Parathyroid adenoma (tissue), 2 donors: Measurements from ENCODE around the gene CDH13.

ENCODE experiments used
- H2AFZ ChIP-seq: fragments of 300-600 bp; sonication (generic); one replicate; pipeline ENCODE4 v1.7.0; 2017; ENCODE audit warnings: antibody characterized with exemption, mild to moderate bottlenecking
- H3K27ac ChIP-seq: fragments of 300-600 bp; sonication (generic); one replicate; pipeline ENCODE4 v1.7.0; 2017
- H3K27me3 ChIP-seq: fragments of 300-600 bp; sonication (generic); one replicate; pipeline ENCODE4 v1.7.0; 2017; ENCODE audit warnings: low read length; ENCODE audit not compliant: control insufficient read depth, insufficient read depth
- H3K36me3 ChIP-seq: fragments of 300-600 bp; sonication (generic); one replicate; pipeline ENCODE4 v1.7.0; 2017; ENCODE audit warnings: low read length; ENCODE audit not compliant: control insufficient read depth, insufficient read depth
- H3K4me1 ChIP-seq: fragments of 300-600 bp; sonication (generic); one replicate; pipeline ENCODE4 v1.7.0; 2017; ENCODE audit warnings: control low read depth
- H3K4me2 ChIP-seq: fragments of 300-600 bp; sonication (generic); one replicate; pipeline ENCODE4 v1.7.0; 2017; ENCODE audit warnings: low read length
- H3K4me3 ChIP-seq: fragments of 300-600 bp; sonication (generic); one replicate; pipeline ENCODE4 v1.7.0; 2017; ENCODE audit warnings: low read depth, low read length
- H3K79me2 ChIP-seq: fragments of 300-600 bp; sonication (generic); one replicate; pipeline ENCODE4 v1.7.0; 2017; ENCODE audit warnings: control low read depth
- H3K9ac ChIP-seq: fragments of 300-600 bp; sonication (generic); one replicate; pipeline ENCODE4 v1.7.0; 2017; ENCODE audit warnings: mild to moderate bottlenecking
- H3K9me3 ChIP-seq: fragments of 300-600 bp; sonication (generic); one replicate; pipeline ENCODE4 v1.7.0; 2017; ENCODE audit warnings: low read length; ENCODE audit not compliant: control insufficient read depth
- TF ChIP-seq, protein P1 (sequence below): fragments of 300-600 bp; sonication (generic); IDR thresholded peaks from one replicate; pipeline ENCODE4 v1.7.0; 2017; ENCODE audit warnings: antibody characterized with exemption, mild to moderate bottlenecking
- donor health status: primary hyperparathyroidism.

Gene CDH13

DNA sequence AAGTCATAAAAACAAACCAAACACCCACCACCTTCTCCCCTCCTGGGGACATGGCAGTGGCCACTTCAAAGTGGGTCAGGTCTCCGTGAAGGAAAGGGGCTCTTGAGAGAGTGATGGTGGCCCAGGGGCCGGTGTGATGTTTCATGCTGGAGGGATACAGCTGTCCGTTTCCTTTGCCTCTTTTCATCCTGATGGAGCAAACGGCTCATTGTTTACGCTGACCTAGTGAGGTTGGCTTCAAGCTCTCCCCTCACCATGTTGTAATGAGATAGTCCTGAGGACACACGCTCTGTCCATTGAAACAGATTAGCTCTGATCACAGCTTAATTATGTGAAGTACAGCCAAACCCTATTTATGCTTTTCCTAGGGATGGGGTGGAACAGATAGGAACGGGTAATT is 34.2 kb downstream of the CDH13 start:
- no peak overlapping the region for H3K9ac ChIP-seq
- no peaks in the 10 kb centered on the region for H3K9me3 ChIP-seq
- no peak overlapping the region for H3K27ac ChIP-seq

DNA sequence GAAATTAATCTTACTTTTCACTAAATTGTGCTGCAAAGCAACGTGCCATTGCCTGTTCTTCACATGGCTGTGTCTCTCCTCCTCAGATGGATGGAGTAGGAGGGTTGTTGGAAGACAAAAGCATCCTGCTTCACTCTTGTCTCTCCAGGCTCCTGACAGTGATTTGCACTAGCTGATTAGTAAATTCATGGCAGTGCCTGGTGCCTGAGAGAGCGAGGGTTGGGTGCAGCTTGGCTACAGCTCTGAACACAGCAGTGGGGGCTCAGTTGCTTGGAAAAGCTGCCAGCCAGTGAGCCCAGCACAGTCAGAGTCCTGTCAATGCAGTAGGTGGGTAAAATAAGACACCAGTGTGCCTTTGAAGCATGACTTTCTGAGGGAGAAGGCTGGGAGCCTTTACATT is 37.4 kb downstream of the CDH13 start:
- H3K9me3 ChIP-seq = no peaks in the 10 kb centered on the region
- H3K79me2 ChIP-seq = no peaks in the 10 kb centered on the region

More for the DNA sequence above, 34.2 kb downstream of the CDH13 start:
- Histone ChIP-seq H3K4me2 (no peak overlapping the region), H3K79me2 (no peaks in the 10 kb centered on the region), H3K4me3 (no peak overlapping the region), H3K4me1 (no peaks in the 10 kb centered on the region), H3K36me3 (no peaks in the 10 kb centered on the region), H3K27me3 (no peaks in the 10 kb centered on the region), H2AFZ (no peak overlapping the region)
- TF ChIP-seq, protein P1, sequence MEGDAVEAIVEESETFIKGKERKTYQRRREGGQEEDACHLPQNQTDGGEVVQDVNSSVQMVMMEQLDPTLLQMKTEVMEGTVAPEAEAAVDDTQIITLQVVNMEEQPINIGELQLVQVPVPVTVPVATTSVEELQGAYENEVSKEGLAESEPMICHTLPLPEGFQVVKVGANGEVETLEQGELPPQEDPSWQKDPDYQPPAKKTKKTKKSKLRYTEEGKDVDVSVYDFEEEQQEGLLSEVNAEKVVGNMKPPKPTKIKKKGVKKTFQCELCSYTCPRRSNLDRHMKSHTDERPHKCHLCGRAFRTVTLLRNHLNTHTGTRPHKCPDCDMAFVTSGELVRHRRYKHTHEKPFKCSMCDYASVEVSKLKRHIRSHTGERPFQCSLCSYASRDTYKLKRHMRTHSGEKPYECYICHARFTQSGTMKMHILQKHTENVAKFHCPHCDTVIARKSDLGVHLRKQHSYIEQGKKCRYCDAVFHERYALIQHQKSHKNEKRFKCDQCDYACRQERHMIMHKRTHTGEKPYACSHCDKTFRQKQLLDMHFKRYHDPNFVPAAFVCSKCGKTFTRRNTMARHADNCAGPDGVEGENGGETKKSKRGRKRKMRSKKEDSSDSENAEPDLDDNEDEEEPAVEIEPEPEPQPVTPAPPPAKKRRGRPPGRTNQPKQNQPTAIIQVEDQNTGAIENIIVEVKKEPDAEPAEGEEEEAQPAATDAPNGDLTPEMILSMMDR = no peak

DNA sequence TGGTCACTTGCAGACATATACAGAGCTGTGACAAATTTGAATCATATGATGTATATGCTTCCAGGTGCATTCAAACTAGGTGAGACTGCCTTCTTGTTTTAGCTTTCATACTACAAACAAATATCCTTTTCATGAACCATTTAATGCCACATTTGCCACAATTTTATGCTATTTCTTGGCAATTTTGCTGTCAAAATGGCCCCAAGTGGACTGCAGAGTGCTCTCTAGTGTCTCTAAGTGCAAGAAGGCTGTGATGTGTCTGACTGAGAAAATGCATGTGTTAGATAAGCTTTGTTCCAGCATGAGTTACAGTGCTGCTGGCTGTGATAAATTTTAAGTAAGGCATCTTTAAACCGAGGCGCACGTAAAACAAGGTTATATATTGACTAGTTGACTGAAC is 38.3 kb downstream of the CDH13 start:
- TF ChIP-seq, protein P1 = no peak
- Histone ChIP-seq H2AFZ (no peak overlapping the region), H3K79me2 (no peaks in the 10 kb centered on the region), H3K27me3 (no peaks in the 10 kb centered on the region), H3K4me3 (no peak overlapping the region), H3K36me3 (no peaks in the 10 kb centered on the region), H3K9me3 (no peaks in the 10 kb centered on the region), H3K4me1 (no peaks in the 10 kb centered on the region), H3K4me2 (no peak overlapping the region), H3K9ac (no peak overlapping the region), H3K27ac (no peak overlapping the region)

More for the DNA sequence above, 37.4 kb downstream of the CDH13 start:
- Histone ChIP-seq H3K9ac (no peak overlapping the region), H2AFZ (no peak overlapping the region), H3K4me2 (no peak overlapping the region), H3K4me3 (no peak overlapping the region), H3K4me1 (no peaks in the 10 kb centered on the region), H3K36me3 (no peaks in the 10 kb centered on the region), H3K27me3 (no peaks in the 10 kb centered on the region), H3K27ac (no peak overlapping the region)
- TF ChIP-seq, protein P1 = no peak

DNA sequence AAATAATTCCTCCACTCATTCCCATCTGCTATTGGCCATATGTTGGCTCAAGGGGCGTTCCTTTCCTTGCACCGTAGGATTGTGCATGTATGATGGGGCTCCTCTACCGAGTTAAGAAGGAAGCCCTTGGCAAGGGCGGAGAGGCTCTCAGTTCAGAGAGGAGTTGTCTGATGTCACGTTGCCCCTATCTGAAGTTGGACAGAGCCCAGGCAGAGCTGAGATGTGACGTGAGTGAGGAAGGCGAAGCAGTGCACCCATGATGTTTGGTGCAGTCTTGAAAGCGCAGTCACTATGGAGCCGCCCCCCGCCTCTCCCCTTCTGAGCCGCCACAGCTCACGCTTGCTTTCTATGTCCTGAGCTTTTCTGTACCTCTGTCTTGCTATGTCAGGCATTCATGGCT is 40.7 kb downstream of the CDH13 start:
- TF ChIP-seq, protein P1 = no peak
- Histone ChIP-seq H3K9me3 (no peaks in the 10 kb centered on the region), H3K9ac (no peak overlapping the region), H3K36me3 (no peaks in the 10 kb centered on the region), H3K4me3 (no peak overlapping the region), H2AFZ (no peak overlapping the region), H3K4me1 (no peaks in the 10 kb centered on the region), H3K27ac (no peak overlapping the region), H3K79me2 (no peaks in the 10 kb centered on the region), H3K27me3 (no peaks in the 10 kb centered on the region), H3K4me2 (no peak overlapping the region)

DNA sequence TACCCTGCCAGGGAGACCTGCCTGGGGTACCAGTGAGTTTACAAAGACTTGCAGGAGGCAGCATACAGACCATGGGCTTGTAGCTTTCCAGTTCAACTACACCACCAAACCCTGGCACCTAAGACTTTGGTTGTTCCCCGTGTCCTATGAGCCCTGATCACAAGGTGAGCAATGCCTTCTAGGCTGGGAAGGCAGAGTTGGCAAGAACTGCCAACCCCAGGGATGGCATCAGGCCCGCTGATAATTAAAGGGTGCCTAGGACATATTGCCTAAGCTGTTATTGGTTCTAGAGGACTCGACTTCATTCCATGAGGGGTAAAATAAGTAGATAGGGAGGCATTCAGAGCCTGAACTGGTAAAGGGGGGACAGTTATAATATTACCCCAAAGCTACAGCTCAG is 41.3 kb downstream of the CDH13 start:
- TF ChIP-seq, protein P1 = no peak
- H3K36me3 ChIP-seq = no peaks in the 10 kb centered on the region
- H3K4me1 ChIP-seq = no peaks in the 10 kb centered on the region
- no peaks in the 10 kb centered on the region for H3K79me2 ChIP-seq
- no peak overlapping the region for H3K9ac ChIP-seq
- no peak overlapping the region for H2AFZ ChIP-seq
- H3K4me3 ChIP-seq = no peak overlapping the region
- no peak overlapping the region for H3K27ac ChIP-seq
- H3K4me2 ChIP-seq = no peak overlapping the region
- no peaks in the 10 kb centered on the region for H3K9me3 ChIP-seq
- H3K27me3 ChIP-seq = no peaks in the 10 kb centered on the region
